Natural killer cell (primary cell): ENCODE data around the gene TDRD15. TPM values are rescaled to one million over a fixed set of nuclear protein-coding genes. Genes with fewer than 3 reads are reported as not detected.
A peak's percentile ranks its signal among the peaks of the same experiment; 100 is the strongest.

ENCODE experiments used
- ATAC-seq, 3 donors: fragments of 150-1000 bp in 2 of 3; fragments of 200-7000 bp in 1 of 3; cut with Tn5 transposase; 1 replicate in 1 of 3; 2 replicates in 2 of 3; pipeline ENCODE4 v1.10.0; 2021; ENCODE audit warnings: mild to moderate bottlenecking in 2 of 3, moderate library complexity in 2 of 3
- DNase-seq, 2 donors: peaks; one replicate each; pipeline versions ENCODE4 v3.0.0 to v3.0.0-alpha.2; 2013 to 2021; ENCODE audit warnings: mixed read lengths in 1 of 2
- H3K27ac ChIP-seq: one replicate; pipeline ENCODE4 v1.5.1; 2013; ENCODE audit warnings: mild to moderate bottlenecking, low read length
- H3K27me3 ChIP-seq: one replicate; pipeline ENCODE4 v1.6.1; 2013; ENCODE audit warnings: low read length; ENCODE audit not compliant: control insufficient read depth, insufficient read depth
- H3K36me3 ChIP-seq: one replicate; pipeline ENCODE4 v1.6.1; 2013; ENCODE audit warnings: low read length; ENCODE audit not compliant: control insufficient read depth, insufficient read depth
- H3K4me1 ChIP-seq: one replicate; pipeline ENCODE4 v1.6.1; 2013; ENCODE audit warnings: low read length; ENCODE audit not compliant: control insufficient read depth, insufficient read depth
- H3K4me3 ChIP-seq: one replicate; pipeline ENCODE4 v1.5.1; 2013; ENCODE audit warnings: low read length
- H3K9me3 ChIP-seq: one replicate; pipeline ENCODE4 v1.6.1; 2013; ENCODE audit warnings: low read length; ENCODE audit not compliant: control insufficient read depth, insufficient read depth
- H3K27ac Mint-ChIP-seq, 2 donors: one replicate each; pipeline ENCODE4 v1.8.0; 2022; ENCODE audit warnings: mild to moderate bottlenecking in 2 of 2, mixed read lengths in 2 of 2, moderate library complexity in 1 of 2
- H3K27me3 Mint-ChIP-seq, 2 donors: one replicate each; pipeline ENCODE4 v1.8.0; 2022; ENCODE audit warnings: low read depth in 2 of 2, mixed read lengths in 2 of 2
- H3K36me3 Mint-ChIP-seq: one replicate; pipeline ENCODE4 v1.8.0; 2022; ENCODE audit warnings: mixed read lengths
- H3K4me1 Mint-ChIP-seq, 2 donors: one replicate each; pipeline ENCODE4 v1.8.0; 2022; ENCODE audit warnings: mixed read lengths in 2 of 2
- H3K4me3 Mint-ChIP-seq: one replicate; pipeline ENCODE4 v1.8.0; 2022; ENCODE audit warnings: mild to moderate bottlenecking, moderate library complexity, mixed read lengths
- H3K9me3 Mint-ChIP-seq, 2 donors: one replicate each; pipeline ENCODE4 v1.8.0; 2022; ENCODE audit warnings: mixed read lengths in 2 of 2
- WGBS: methylation state at CpG from one replicate; pipeline ENCODE4 v1.1.7; 2013; ENCODE audit warnings: missing lambda C conversion rate; ENCODE audit not compliant: insufficient coverage; 5-methylcytosine and 5-hydroxymethylcytosine counted together
- intact Hi-C: fragments of 100-400 bp; cut with micrococcal nuclease; formaldehyde crosslinking; loops from one replicate; pipeline ENCODE4 v1.14.2; 2022
- total RNA-seq, 4 donors: library from RNA; stranded (reverse); fragments of 120-200 nt in 1 of 4; gene quantifications; one replicate each; pipeline versions ENCODE4 v1.2.3 to v1.2.4, GENCODE V29; 2013 to 2022
- TF ChIP-seq, protein P1 (sequence below): fragments of 200-600 bp; IDR thresholded peaks from one replicate; pipeline ENCODE4 v1.8.0; 2022; ENCODE audit warnings: antibody characterized with exemption

TDRD15 gene
- total RNA-seq, 3 donors from 2014 or later (not counting 1 experiment from before 2014, with no cell fraction given): 0.21 to 0.33 (median 0.27) TPM

DNA sequence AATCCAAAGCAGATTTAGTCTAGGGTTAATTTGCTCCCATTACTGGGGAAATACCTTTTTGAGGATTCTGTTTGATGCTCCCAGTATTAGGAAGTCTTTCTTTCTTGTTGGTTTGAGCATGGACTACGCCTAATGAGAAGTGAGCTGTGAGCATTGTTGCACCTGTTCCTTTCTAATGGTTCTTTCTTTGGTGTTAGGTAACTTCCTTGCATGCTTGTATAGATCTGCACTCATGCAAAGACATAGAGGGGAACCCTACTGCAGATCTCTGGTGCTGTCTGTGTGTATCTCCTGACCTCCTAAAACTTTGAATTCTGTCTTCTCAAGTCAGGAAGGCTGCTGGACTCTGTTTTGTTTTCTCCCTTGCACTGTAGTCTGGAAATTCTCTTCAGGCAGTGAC is 12.8 kb upstream of the TDRD15 start:
- intact Hi-C loops: no loop called here
- H3K9me3 ChIP-seq: no peaks in the 10 kb centered on the region

DNA sequence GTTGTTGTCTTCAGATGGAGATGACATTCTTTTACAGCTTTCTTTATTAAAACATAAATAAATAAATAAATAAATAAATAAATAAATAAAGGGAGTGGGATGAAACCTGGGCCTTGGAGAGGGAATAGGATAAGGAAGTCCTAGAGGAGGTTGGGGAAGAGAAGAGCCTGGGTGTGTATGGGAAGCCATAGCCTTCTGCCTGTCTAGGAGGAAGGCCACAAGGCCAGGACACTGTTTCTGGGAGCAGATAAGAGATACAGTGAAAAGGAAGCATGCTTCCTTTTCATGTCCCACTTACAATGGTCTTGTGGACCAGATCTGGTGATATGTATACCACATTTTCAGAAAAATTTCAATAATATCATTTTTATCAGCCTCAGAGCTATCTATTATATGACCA is 6.1 kb upstream of the TDRD15 start:
- Mint-ChIP-seq H3K36me3 (peaks cover 14% of the 10 kb centered on the region), H3K27me3 (peaks cover 0 to 18% of the 10 kb centered on the region in 2 donors), H3K27ac (no peak overlapping the region), H3K9me3 (peaks cover 2 to 3% of the 10 kb centered on the region in 2 donors), H3K4me1 (no peaks in the 10 kb centered on the region), H3K4me3 (no peak overlapping the region)
- TF ChIP-seq, protein P1, sequence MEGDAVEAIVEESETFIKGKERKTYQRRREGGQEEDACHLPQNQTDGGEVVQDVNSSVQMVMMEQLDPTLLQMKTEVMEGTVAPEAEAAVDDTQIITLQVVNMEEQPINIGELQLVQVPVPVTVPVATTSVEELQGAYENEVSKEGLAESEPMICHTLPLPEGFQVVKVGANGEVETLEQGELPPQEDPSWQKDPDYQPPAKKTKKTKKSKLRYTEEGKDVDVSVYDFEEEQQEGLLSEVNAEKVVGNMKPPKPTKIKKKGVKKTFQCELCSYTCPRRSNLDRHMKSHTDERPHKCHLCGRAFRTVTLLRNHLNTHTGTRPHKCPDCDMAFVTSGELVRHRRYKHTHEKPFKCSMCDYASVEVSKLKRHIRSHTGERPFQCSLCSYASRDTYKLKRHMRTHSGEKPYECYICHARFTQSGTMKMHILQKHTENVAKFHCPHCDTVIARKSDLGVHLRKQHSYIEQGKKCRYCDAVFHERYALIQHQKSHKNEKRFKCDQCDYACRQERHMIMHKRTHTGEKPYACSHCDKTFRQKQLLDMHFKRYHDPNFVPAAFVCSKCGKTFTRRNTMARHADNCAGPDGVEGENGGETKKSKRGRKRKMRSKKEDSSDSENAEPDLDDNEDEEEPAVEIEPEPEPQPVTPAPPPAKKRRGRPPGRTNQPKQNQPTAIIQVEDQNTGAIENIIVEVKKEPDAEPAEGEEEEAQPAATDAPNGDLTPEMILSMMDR: no peak
- Histone ChIP-seq H3K27me3 (no peaks in the 10 kb centered on the region), H3K4me1 (no peaks in the 10 kb centered on the region), H3K4me3 (no peak overlapping the region), H3K9me3 (no peaks in the 10 kb centered on the region), H3K27ac (no peak overlapping the region), H3K36me3 (no peaks in the 10 kb centered on the region)
- ATAC-seq: no peak
- intact Hi-C loops: loop anchor here (2.0 kb wide), 1 partner anchor 75 kb away; no protein-coding TSS in a partner anchor
- no peak for DNase-seq

More for the DNA sequence above, 12.8 kb upstream of the TDRD15 start:
- no peak for DNase-seq
- WGBS: 94% methylated on average over 1 of the region's 1 CpG
- H3K4me1 ChIP-seq: no peaks in the 10 kb centered on the region
- Mint-ChIP-seq H3K9me3 (no peaks in the 10 kb centered on the region), H3K27ac (no peak overlapping the region), H3K4me1 (no peaks in the 10 kb centered on the region), H3K4me3 (no peak overlapping the region), H3K27me3 (peaks cover 3 to 29% of the 10 kb centered on the region in 2 donors), H3K36me3 (no peaks in the 10 kb centered on the region)
- H3K27ac ChIP-seq: no peak overlapping the region
- H3K4me3 ChIP-seq: no peak overlapping the region
- no peak for ATAC-seq
- H3K27me3 ChIP-seq: no peaks in the 10 kb centered on the region
- TF ChIP-seq, protein P1: no peak
- H3K36me3 ChIP-seq: no peaks in the 10 kb centered on the region

DNA sequence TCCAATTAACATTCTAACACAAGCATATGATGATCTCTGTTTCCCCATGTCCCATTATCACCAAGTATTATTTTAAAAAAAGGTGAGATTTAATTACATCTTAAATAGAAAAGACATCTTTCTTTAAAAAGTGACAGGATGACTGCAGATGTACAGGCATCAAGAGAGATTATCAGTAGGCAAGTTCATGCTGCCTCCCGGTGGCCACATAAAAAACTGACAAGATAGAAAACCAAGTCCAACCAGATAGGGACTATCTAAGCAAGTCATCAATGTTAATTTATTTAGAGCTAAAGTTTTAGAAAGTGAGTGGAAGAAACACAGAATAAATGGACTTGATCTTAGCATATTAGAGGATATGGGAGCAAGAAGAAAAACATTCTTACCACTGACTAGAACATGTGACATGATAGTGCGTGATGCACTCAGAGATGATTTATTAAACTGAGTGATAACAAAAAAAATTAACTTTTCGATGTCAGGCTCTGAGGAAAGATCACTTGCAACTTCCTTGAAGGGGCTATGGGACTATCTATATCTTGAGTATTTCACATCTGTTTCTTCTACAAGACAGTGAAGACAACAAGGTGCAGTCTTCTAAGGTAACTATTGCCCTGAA is 5.4 kb upstream of the TDRD15 start:
- WGBS: 69% methylated on average over 2 of the region's 3 CpGs
- intact Hi-C loops: loop anchor here (2.0 kb wide), 1 partner anchor 76 kb away; no protein-coding TSS in a partner anchor

More for the DNA sequence above, 5.4 kb upstream of the TDRD15 start:
- H3K9me3 ChIP-seq: no peaks in the 10 kb centered on the region
- H3K4me3 ChIP-seq: no peak overlapping the region
- peak in 1 of 2 donors; percentile 10 for DNase-seq
- Mint-ChIP-seq H3K27ac (no peak overlapping the region), H3K27me3 (peaks cover 0 to 18% of the 10 kb centered on the region in 2 donors), H3K4me1 (no peaks in the 10 kb centered on the region), H3K4me3 (no peak overlapping the region), H3K9me3 (peaks cover 2 to 3% of the 10 kb centered on the region in 2 donors), H3K36me3 (peaks cover 14% of the 10 kb centered on the region)
- no peaks in the 10 kb centered on the region for H3K4me1 ChIP-seq
- TF ChIP-seq, protein P1: peak; percentile 7
- no peaks in the 10 kb centered on the region for H3K27me3 ChIP-seq
- no peak overlapping the region for H3K27ac ChIP-seq
- H3K36me3 ChIP-seq: no peaks in the 10 kb centered on the region
- peak in 1 of 3 donors; percentile 44 for ATAC-seq
